MCF 10A (cell line): ENCODE measurements around the gene SLC3A2. TPM values are rescaled to one million over a fixed set of nuclear protein-coding genes. Genes with fewer than 3 reads are reported as not detected.
A peak's percentile ranks its signal among the peaks of the same experiment; 100 is the strongest.
"Not testable (repeated sequence)": the region's sequence is repeated elsewhere in the genome, so short reads cannot be mapped to it uniquely, and the experiment has no call there.

ENCODE experiments used
- BruUV-seq: library from RNA; stranded (reverse); fragments of 400-500 nt; replicated peaks from 2 replicates; lab custom pipeline; 2021; lab: Mats Ljungman, UMichigan
- CTCF ChIA-PET: fragments of 300-600 bp; sonication (Branson Sonifier 250); formaldehyde crosslinking; extraction: SDS; loops from one replicate; lab custom pipeline; 2021; ENCODE audit warnings: antibody characterized with exemption, inconsistent platforms; lab: Yijun Ruan, JAX
- POLR2A ChIA-PET: fragments of 300-600, 350-650 bp; sonication (Branson Sonifier 250); formaldehyde crosslinking; extraction: SDS; loops from one replicate; lab custom pipeline; 2020; ENCODE audit warnings: antibody characterized with exemption, inconsistent platforms; lab: Yijun Ruan, JAX
- DNase-seq: peaks from one replicate; pipeline ENCODE4 v3.0.0-alpha.2; 2018; ENCODE audit not compliant: unreplicated experiment
- H3K27ac Mint-ChIP-seq: one replicate; pipeline ENCODE4 v1.8.0; 2022; ENCODE audit warnings: mild to moderate bottlenecking, low read depth, mixed read lengths; ENCODE audit not compliant: unreplicated experiment
- H3K27me3 Mint-ChIP-seq: one replicate; pipeline ENCODE4 v1.8.0; 2022; ENCODE audit warnings: mixed read lengths; ENCODE audit not compliant: insufficient read depth, unreplicated experiment
- H3K36me3 Mint-ChIP-seq: one replicate; pipeline ENCODE4 v1.8.0; 2022; ENCODE audit warnings: mild to moderate bottlenecking, moderate library complexity, mixed read lengths; ENCODE audit not compliant: insufficient read depth, unreplicated experiment
- H3K4me1 Mint-ChIP-seq: one replicate; pipeline ENCODE4 v1.8.0; 2022; ENCODE audit warnings: mixed read lengths; ENCODE audit not compliant: insufficient read depth, unreplicated experiment
- H3K4me3 Mint-ChIP-seq: one replicate; pipeline ENCODE4 v1.8.0; 2022; ENCODE audit warnings: mild to moderate bottlenecking, moderate library complexity, mixed read lengths; ENCODE audit not compliant: unreplicated experiment
- H3K9me3 Mint-ChIP-seq: one replicate; pipeline ENCODE4 v1.8.0; 2022; ENCODE audit warnings: mixed read lengths; ENCODE audit not compliant: unreplicated experiment
- CTCF ChIP-seq: fragments of 200-600 bp; IDR thresholded peaks from one replicate; pipeline ENCODE4 v1.8.0; 2022; ENCODE audit warnings: antibody characterized with exemption, mild to moderate bottlenecking; ENCODE audit not compliant: unreplicated experiment
- intact Hi-C: fragments of 100-400 bp; cut with micrococcal nuclease; formaldehyde crosslinking; loops from 2 replicates; pipeline ENCODE4 v1.14.1; 2022
- total RNA-seq: library from RNA; stranded (reverse); gene quantifications from 2 replicates; pipeline ENCODE4 v1.2.3, GENCODE V29; 2022

SLC3A2 gene
- total RNA-seq, 1 experiment from 2014 or later: 896 TPM

GRCh38 chr11:62841361-62842170 is 39.1 kb upstream of the SLC3A2 start:
- Mint-ChIP-seq H3K4me1 (peaks cover 12% of the 10 kb centered on the region), H3K9me3 (no peaks in the 10 kb centered on the region), H3K27me3 (no peaks in the 10 kb centered on the region), H3K36me3 (peaks cover 19% of the 10 kb centered on the region), H3K4me3 (no peak overlapping the region), H3K27ac (no peak overlapping the region)
- CTCF ChIA-PET: interaction anchor here (0.5 to 1.1 kb wide), 4 partner anchors 47 to 289 kb away, joined by 3 to 7 read pairs (median 3); no protein-coding TSS in a partner anchor
- TSS peak; percentile 97 for BruUV-seq
- POLR2A ChIA-PET: interaction anchor here (0.6 to 5.6 kb wide), 55 partner anchors 9 to 1838 kb away, joined by 3 to 344 read pairs (median 6); partner anchors contain the start of genes AHNAK, C11orf98, CSKMT and EEF1G
- peak; percentile 99 for DNase-seq
- no peak for TF ChIP-seq CTCF
- intact Hi-C loops: loop anchor here (1.0 to 2.0 kb wide), 5 partner anchors 15 to 109 kb away; partner anchors contain the start of genes NXF1, SLC3A2 and TMEM179B

- ChIA-PET CTCF (interaction anchor here (0.6 to 1.5 kb wide), 3 partner anchors 10 to 48 kb away, joined by 3 to 5 read pairs (median 4); no protein-coding TSS in a partner anchor), POLR2A (interaction anchor here (0.6 to 5.6 kb wide), 20 partner anchors 9 to 877 kb away, joined by 3 to 344 read pairs (median 6); partner anchors contain the start of genes C11orf98, CSKMT, HNRNPUL2 and LRRN4CL)
- H3K27ac Mint-ChIP-seq: no peak overlapping the region
- peaks cover 10% of the 10 kb centered on the region for H3K4me1 Mint-ChIP-seq
- BruUV-seq: TSS peak; percentile 54
- H3K9me3 Mint-ChIP-seq: no peaks in the 10 kb centered on the region
- DNase-seq: no peak
- H3K27me3 Mint-ChIP-seq: no peaks in the 10 kb centered on the region
- intact Hi-C loops: no loop called here
- TF ChIP-seq CTCF: no peak
- H3K36me3 Mint-ChIP-seq: peaks cover 15% of the 10 kb centered on the region
- H3K4me3 Mint-ChIP-seq: no peak overlapping the region
Measured at GRCh38 chr11:62842171-62842741, 38.4 kb upstream of the SLC3A2 start.

GRCh38 chr11:62842891-62843290 is 37.8 kb upstream of the SLC3A2 start:
- DNase-seq, H3K27me3 Mint-ChIP-seq, intact Hi-C loops, H3K4me1 Mint-ChIP-seq, BruUV-seq, H3K36me3 Mint-ChIP-seq, H3K4me3 Mint-ChIP-seq, H3K27ac Mint-ChIP-seq, H3K9me3 Mint-ChIP-seq: not testable (repeated sequence)
- ChIA-PET POLR2A (interaction anchor here (0.6 to 5.6 kb wide), 11 partner anchors 9 to 251 kb away, joined by 3 to 147 read pairs (median 4); partner anchors contain the start of genes C11orf98, CSKMT, HNRNPUL2 and SLC3A2), CTCF (interaction anchor here (1.2 to 1.5 kb wide), 2 partner anchors 9 to 15 kb away, joined by 4 to 5 read pairs; no protein-coding TSS in a partner anchor)

GRCh38 chr11:62843466-62843865 is 37.2 kb upstream of the SLC3A2 start:
- no TSS peak for BruUV-seq
- Mint-ChIP-seq H3K9me3 (no peaks in the 10 kb centered on the region), H3K4me3 (no peak overlapping the region), H3K27me3 (no peaks in the 10 kb centered on the region), H3K4me1 (peaks cover 10% of the 10 kb centered on the region), H3K27ac (no peak overlapping the region), H3K36me3 (peaks cover 8% of the 10 kb centered on the region)
- intact Hi-C loops: no loop called here
- no peak for TF ChIP-seq CTCF
- POLR2A ChIA-PET: interaction anchor here (1.0 to 5.6 kb wide), 10 partner anchors 8 to 252 kb away, joined by 3 to 147 read pairs (median 7); partner anchors contain the start of genes HNRNPUL2, SLC3A2, TEX54 and TMEM179B
- no peak for DNase-seq
- CTCF ChIA-PET: interaction anchor here (1.2 to 1.5 kb wide), 3 partner anchors 9 to 20 kb away, joined by 3 to 5 read pairs (median 4); no protein-coding TSS in a partner anchor
